Measurements from ENCODE around the gene PDS5A. TPM values are rescaled to one million over a fixed set of nuclear protein-coding genes. Genes with fewer than 3 reads are reported as not detected.
"Not testable (repeated sequence)": the region's sequence is repeated elsewhere in the genome, so short reads cannot be mapped to it uniquely, and the experiment has no call there.

PDS5A gene, protein sequence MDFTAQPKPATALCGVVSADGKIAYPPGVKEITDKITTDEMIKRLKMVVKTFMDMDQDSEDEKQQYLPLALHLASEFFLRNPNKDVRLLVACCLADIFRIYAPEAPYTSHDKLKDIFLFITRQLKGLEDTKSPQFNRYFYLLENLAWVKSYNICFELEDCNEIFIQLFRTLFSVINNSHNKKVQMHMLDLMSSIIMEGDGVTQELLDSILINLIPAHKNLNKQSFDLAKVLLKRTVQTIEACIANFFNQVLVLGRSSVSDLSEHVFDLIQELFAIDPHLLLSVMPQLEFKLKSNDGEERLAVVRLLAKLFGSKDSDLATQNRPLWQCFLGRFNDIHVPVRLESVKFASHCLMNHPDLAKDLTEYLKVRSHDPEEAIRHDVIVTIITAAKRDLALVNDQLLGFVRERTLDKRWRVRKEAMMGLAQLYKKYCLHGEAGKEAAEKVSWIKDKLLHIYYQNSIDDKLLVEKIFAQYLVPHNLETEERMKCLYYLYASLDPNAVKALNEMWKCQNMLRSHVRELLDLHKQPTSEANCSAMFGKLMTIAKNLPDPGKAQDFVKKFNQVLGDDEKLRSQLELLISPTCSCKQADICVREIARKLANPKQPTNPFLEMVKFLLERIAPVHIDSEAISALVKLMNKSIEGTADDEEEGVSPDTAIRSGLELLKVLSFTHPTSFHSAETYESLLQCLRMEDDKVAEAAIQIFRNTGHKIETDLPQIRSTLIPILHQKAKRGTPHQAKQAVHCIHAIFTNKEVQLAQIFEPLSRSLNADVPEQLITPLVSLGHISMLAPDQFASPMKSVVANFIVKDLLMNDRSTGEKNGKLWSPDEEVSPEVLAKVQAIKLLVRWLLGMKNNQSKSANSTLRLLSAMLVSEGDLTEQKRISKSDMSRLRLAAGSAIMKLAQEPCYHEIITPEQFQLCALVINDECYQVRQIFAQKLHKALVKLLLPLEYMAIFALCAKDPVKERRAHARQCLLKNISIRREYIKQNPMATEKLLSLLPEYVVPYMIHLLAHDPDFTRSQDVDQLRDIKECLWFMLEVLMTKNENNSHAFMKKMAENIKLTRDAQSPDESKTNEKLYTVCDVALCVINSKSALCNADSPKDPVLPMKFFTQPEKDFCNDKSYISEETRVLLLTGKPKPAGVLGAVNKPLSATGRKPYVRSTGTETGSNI (N-terminal part only)
- total RNA-seq (2014; rRNA removed; shearing (Covaris generic); ENCODE audit: low replicate concordance): 66.2 and 96.6 TPM in 2 replicates

DNA sequence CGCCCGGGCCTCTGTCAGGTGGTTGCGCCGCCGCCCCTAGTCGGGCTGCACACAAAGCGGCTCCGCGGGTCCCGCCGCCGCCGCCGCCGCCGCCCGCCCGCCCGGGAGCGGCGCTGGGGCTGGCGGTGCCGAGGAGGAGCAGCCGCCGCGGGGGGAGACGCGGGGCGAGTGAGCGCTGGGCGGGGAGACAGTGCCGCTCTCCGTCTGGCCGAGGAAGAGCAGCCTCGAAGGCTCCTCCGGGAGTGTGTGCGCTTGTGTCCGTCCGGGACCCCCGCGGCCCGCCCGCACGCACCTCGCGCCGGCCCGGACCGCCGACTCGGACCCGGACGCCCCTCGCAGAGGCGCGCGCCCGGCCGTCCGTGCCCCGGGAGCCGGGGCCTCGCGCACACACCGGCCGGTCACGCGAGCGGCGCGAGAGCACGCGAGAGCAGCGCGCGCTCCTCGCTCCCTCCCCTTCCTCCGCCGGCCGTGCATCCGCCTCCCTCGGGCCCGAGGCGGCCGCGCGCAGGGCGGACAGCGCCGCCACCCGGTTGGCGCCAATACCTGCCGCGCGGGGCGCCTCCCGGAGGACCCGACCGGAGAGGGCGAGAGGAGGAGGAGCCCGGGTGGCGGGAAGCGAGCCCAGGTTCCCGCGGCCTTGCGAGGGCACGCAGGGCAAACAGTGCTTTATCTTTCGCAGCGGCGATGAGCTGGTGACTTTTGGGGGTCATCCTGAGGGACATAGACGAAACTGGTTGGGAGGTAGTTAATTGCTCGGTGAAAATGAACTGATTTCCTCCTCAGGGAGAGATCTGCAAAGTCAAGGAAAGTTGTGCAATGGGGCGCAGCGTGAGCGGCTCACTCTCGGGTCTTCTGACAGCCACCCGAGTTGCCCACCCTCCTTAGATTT lies at the start of gene PDS5A:
TSS of gene PDS5A (minus strand) at position 423 of the 889 bp plus-strand sequence. CDS start 1,334 bp downstream, outside the sequence.
- Histone ChIP-seq H3K27me3 (ENCODE audit: low read length) (no peaks in the 10 kb centered on the region), H2AFZ (ENCODE audit: low read length) (peak within 1 kb of the TSS; percentile 96), H3K36me3 (ENCODE audit: insufficient read depth, low read length) (peaks cover 13% of the 10 kb centered on the region), H3K4me1 (ENCODE audit: low read length) (peaks cover 28% of the 10 kb centered on the region), H3K9me3 (ENCODE audit: low read length) (no peaks in the 10 kb centered on the region), H3K79me2 (ENCODE audit: low read length) (peaks cover 46% of the 10 kb centered on the region), H3K9me2 (replicated peaks; ENCODE audit: insufficient read depth, low read length) (no peaks in the 10 kb centered on the region), H3K4me3 (ENCODE audit: low read length) (peak within 1 kb of the TSS; percentile 97), H3K9ac (ENCODE audit: low read length) (peak within 1 kb of the TSS; percentile 95), H4K20me1 (ENCODE audit: insufficient read depth, low read depth, low read length) (peaks cover 5% of the 10 kb centered on the region), H3K27ac (ENCODE audit: low read length) (peak within 1 kb of the TSS; percentile 89), H3K4me2 (ENCODE audit: low read depth, low read length, poor library complexity, severe bottlenecking) (peak within 1 kb of the TSS; percentile 85)
- peak; percentile 97 for DNase-seq

DNA sequence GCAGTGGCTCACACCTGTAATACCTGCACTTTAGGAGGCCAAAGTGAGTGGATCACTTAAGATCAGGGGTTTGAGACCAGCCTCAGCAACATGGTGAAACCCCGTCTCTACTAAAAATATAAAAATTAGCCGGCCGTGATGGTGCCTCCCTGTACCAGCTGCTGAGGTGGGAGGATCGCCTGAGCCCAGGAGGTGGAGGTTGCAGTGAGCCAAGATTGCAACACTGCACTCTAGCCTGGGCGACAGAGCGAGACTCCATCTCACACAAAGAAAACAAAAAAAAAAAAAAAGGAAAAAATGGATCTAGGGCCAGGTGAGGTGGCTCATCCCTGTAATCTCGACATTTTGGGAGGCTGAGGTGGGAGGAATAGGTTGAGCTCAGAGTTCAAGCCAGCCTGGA lies 46.3 kb upstream of the PDS5A start:
- not testable (repeated sequence) for H3K4me2 ChIP-seq (ENCODE audit: low read depth, low read length, poor library complexity, severe bottlenecking); H3K36me3 ChIP-seq (ENCODE audit: insufficient read depth, low read length); H3K4me3 ChIP-seq (ENCODE audit: low read length); H4K20me1 ChIP-seq (ENCODE audit: insufficient read depth, low read depth, low read length); H3K4me1 ChIP-seq (ENCODE audit: low read length); H3K9me3 ChIP-seq (ENCODE audit: low read length); H3K9ac ChIP-seq (ENCODE audit: low read length); DNase-seq; H3K27me3 ChIP-seq (ENCODE audit: low read length); H3K27ac ChIP-seq (ENCODE audit: low read length); H3K79me2 ChIP-seq (ENCODE audit: low read length); H2AFZ ChIP-seq (ENCODE audit: low read length); H3K9me2 ChIP-seq (replicated peaks; ENCODE audit: insufficient read depth, low read length)

DNA sequence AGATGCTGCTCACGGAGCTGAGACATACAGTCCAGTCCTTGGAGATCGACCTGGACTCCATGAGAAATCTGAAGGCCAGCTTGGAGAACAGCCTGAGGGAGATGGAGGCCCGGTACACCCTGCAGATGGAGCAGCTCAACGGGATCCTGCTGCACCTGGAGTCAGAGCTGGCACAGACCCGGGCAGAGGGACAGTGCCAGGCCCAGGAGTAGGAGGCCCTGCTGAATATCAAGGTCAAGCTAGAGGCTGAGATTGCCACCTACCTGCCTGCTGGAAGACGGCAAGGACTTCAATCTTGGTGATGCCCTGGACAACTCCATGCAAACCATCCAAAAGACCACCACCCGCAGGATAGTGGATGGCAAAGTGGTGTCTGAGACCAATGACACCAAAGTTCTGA lies 43.4 kb upstream of the PDS5A start:
- not testable (repeated sequence) for H3K9me3 ChIP-seq (ENCODE audit: low read length); H3K27ac ChIP-seq (ENCODE audit: low read length); H3K27me3 ChIP-seq (ENCODE audit: low read length); H3K79me2 ChIP-seq (ENCODE audit: low read length); H3K9me2 ChIP-seq (replicated peaks; ENCODE audit: insufficient read depth, low read length); H3K9ac ChIP-seq (ENCODE audit: low read length); H4K20me1 ChIP-seq (ENCODE audit: insufficient read depth, low read depth, low read length); H3K4me2 ChIP-seq (ENCODE audit: low read depth, low read length, poor library complexity, severe bottlenecking); DNase-seq; H3K4me3 ChIP-seq (ENCODE audit: low read length); H3K4me1 ChIP-seq (ENCODE audit: low read length); H2AFZ ChIP-seq (ENCODE audit: low read length); H3K36me3 ChIP-seq (ENCODE audit: insufficient read depth, low read length)

DNA sequence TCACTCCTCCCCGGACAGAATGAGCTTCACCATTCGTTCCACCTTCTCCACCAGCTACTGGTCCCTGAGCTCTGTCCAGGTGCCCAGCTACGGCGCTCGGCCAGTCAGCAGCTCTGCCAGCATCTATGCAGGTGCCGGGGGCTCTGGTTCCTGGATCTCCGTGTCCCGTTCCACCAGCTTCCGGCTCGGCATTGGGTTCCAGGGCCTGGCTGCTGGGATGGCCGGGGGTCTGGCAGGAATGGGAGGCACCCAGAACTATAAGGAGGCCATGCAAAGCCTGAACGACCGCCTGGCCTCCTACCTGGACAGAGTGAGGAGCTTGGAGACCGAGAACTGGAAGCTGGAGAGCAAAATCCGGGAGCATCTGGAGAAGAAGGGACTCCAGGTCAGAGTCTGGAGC lies 42.5 kb upstream of the PDS5A start:
- Histone ChIP-seq H3K27me3 (ENCODE audit: low read length) (no peaks in the 10 kb centered on the region), H3K4me2 (ENCODE audit: low read depth, low read length, poor library complexity, severe bottlenecking) (no peak overlapping the region), H3K4me3 (ENCODE audit: low read length) (no peak overlapping the region), H3K9ac (ENCODE audit: low read length) (no peak overlapping the region), H3K4me1 (ENCODE audit: low read length) (no peaks in the 10 kb centered on the region), H3K9me3 (ENCODE audit: low read length) (no peaks in the 10 kb centered on the region), H3K9me2 (replicated peaks; ENCODE audit: insufficient read depth, low read length) (no peaks in the 10 kb centered on the region), H2AFZ (ENCODE audit: low read length) (no peak overlapping the region), H3K27ac (ENCODE audit: low read length) (no peak overlapping the region), H3K36me3 (ENCODE audit: insufficient read depth, low read length) (no peaks in the 10 kb centered on the region), H4K20me1 (ENCODE audit: insufficient read depth, low read depth, low read length) (no peaks in the 10 kb centered on the region), H3K79me2 (ENCODE audit: low read length) (no peaks in the 10 kb centered on the region)
- DNase-seq: no peak

DNA sequence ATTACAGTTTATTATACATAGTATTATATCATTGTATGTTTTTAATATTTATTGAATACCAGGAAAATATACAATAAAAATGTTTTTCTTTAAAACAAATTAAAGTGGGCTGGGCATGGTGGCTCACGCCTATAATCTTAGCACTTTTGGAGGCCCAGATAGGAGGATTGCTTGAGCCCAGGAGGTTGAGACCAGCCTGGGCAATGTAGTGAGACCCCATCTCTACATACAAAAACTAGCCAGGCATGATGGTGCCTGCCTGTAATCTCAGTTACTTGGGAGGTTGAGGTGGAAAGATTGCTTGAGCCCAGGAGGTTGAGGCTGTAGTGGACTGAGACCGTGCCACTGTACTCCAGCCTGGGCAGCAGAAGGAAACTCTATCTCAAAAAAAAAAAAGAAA lies 38.3 kb upstream of the PDS5A start:
- no peaks in the 10 kb centered on the region for H3K4me1 ChIP-seq (ENCODE audit: low read length)

DNA sequence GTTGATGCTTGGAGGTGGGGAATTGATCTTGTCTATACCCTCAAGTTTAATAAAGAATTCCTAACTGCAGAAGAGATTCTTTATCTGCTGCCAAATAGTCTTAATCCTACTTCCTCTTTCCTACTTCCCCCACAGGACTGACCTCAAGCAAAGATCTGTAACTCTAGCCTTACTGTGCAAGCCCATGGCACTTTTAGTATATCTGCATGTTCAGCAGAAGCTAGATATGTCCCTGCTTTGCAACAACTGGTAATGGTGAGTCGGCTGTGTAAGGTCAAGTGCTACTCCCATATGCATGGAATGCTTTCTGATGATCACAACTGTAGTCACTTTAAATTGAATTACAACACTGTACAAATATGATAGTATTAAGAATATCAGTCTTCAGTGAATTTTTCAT lies 26.3 kb upstream of the PDS5A start:
- Histone ChIP-seq H3K9me2 (replicated peaks; ENCODE audit: insufficient read depth, low read length) (no peaks in the 10 kb centered on the region), H3K9ac (ENCODE audit: low read length) (no peak overlapping the region), H3K4me1 (ENCODE audit: low read length) (peaks cover 19% of the 10 kb centered on the region), H3K9me3 (ENCODE audit: low read length) (no peaks in the 10 kb centered on the region), H3K4me3 (ENCODE audit: low read length) (no peak overlapping the region), H3K79me2 (ENCODE audit: low read length) (no peaks in the 10 kb centered on the region), H4K20me1 (ENCODE audit: insufficient read depth, low read depth, low read length) (no peaks in the 10 kb centered on the region), H3K27me3 (ENCODE audit: low read length) (no peaks in the 10 kb centered on the region), H2AFZ (ENCODE audit: low read length) (0 out of 2 replicates have a peak overlapping the region, but pooled peaks have one; percentile 52), H3K36me3 (ENCODE audit: insufficient read depth, low read length) (no peaks in the 10 kb centered on the region), H3K27ac (ENCODE audit: low read length) (peak overlapping the region; percentile 45), H3K4me2 (ENCODE audit: low read depth, low read length, poor library complexity, severe bottlenecking) (peak overlapping the region; percentile 32)
- DNase-seq: peak; percentile 82

More for the DNA sequence above, 38.3 kb upstream of the PDS5A start:
- Histone ChIP-seq H3K27ac (ENCODE audit: low read length) (no peak overlapping the region), H3K4me3 (ENCODE audit: low read length) (no peak overlapping the region), H3K9me3 (ENCODE audit: low read length) (no peaks in the 10 kb centered on the region), H3K79me2 (ENCODE audit: low read length) (no peaks in the 10 kb centered on the region), H3K9ac (ENCODE audit: low read length) (no peak overlapping the region), H3K9me2 (replicated peaks; ENCODE audit: insufficient read depth, low read length) (no peaks in the 10 kb centered on the region), H3K27me3 (ENCODE audit: low read length) (no peaks in the 10 kb centered on the region), H3K36me3 (ENCODE audit: insufficient read depth, low read length) (no peaks in the 10 kb centered on the region), H3K4me2 (ENCODE audit: low read depth, low read length, poor library complexity, severe bottlenecking) (no peak overlapping the region), H2AFZ (ENCODE audit: low read length) (no peak overlapping the region), H4K20me1 (ENCODE audit: insufficient read depth, low read depth, low read length) (no peaks in the 10 kb centered on the region)
- no peak for DNase-seq

DNA sequence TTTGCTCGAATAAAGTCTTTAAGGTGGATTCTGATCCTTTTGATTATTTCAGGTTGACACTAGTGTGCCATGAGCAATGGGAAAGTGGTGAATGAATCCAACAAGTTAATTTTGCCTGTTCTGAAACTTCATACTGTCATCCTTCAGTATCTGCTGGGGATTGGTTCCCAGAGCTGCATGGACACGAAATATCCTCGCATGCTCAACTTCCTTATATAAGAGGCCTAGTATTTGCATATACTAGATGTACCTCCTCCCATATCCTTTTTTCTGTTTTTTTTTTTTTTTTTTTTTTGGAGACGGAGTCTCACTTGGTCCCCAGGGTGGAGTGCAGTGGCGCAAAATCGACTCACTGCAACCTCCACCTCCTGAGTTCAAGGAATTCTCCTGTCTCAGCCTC lies 23.0 kb upstream of the PDS5A start:
- Histone ChIP-seq H3K4me2 (ENCODE audit: low read depth, low read length, poor library complexity, severe bottlenecking) (peak overlapping the region; percentile 15), H3K9me2 (replicated peaks; ENCODE audit: insufficient read depth, low read length) (no peaks in the 10 kb centered on the region), H3K79me2 (ENCODE audit: low read length) (no peaks in the 10 kb centered on the region), H3K9ac (ENCODE audit: low read length) (no peak overlapping the region), H3K27me3 (ENCODE audit: low read length) (no peaks in the 10 kb centered on the region), H3K4me1 (ENCODE audit: low read length) (peaks cover 19% of the 10 kb centered on the region), H4K20me1 (ENCODE audit: insufficient read depth, low read depth, low read length) (no peaks in the 10 kb centered on the region), H3K27ac (ENCODE audit: low read length) (no peak overlapping the region), H2AFZ (ENCODE audit: low read length) (peak overlapping the region; percentile 67; the same call in 1 of the 2 replicates), H3K36me3 (ENCODE audit: insufficient read depth, low read length) (no peaks in the 10 kb centered on the region), H3K4me3 (ENCODE audit: low read length) (no peak overlapping the region), H3K9me3 (ENCODE audit: low read length) (no peaks in the 10 kb centered on the region)
- peak; percentile 68 for DNase-seq

All from Karpas-422 (cell line).